ENCODE data around the gene XCR1. TPM values are rescaled to one million over a fixed set of nuclear protein-coding genes. Genes with fewer than 3 reads are reported as not detected.

The XCR1 gene
- total RNA-seq, 1 donor from 2014 or later, result 0.04 TPM

DNA sequence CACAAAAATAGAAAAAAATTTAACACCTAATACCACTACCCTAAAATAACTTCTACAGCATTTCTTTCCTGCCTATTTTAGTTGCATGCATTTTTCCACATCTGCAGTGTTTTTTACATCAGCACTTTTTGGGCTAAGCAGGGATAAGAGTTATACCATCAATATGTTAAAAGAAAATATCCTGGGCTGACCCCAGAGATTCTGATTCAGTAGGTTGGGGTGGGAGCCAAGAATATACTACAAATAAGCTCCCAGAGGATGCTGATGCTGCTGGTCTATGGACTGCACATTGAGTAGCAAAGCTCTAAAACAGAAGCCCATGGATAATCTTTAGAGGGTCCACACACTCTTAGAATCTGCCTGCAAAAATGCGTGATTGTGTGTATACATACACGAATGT, 46.5 kb downstream of the XCR1 start:
- no peak for ATAC-seq

DNA sequence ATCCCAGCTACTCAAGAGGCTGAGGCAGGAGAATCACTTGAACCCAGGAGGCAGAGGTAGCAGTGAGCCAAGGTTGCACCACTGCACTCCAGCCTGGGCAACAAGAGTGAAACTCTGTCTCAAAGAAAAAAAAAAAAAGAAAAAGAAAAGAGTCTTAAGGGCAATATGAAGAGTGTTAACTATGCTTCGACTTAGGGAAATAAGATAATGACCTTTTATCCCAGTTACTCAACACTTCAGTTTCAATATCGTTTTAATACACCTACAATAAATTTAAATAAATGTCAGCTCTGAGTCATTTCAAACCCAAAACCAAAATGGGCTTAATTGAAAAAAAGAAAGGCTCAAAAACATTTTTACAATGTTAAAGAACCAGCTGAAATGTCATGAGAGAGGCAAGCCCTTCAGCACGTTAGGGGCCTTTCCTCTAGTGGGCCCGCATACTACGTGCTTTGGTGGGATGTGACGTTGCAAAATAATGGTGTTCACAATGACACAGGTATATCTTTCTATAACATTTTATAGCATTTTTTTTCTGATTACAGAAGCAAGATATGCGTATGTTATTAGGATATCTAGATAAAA, 47.0 kb downstream of the XCR1 start:
- no peak for ATAC-seq

GRCh38 chr3:45979378-45979777, 47.9 kb downstream of the XCR1 start:
- no peak for ATAC-seq

- no peak for ATAC-seq
Measured at GRCh38 chr3:45978006-45978761, 49.1 kb downstream of the XCR1 start.

DNA sequence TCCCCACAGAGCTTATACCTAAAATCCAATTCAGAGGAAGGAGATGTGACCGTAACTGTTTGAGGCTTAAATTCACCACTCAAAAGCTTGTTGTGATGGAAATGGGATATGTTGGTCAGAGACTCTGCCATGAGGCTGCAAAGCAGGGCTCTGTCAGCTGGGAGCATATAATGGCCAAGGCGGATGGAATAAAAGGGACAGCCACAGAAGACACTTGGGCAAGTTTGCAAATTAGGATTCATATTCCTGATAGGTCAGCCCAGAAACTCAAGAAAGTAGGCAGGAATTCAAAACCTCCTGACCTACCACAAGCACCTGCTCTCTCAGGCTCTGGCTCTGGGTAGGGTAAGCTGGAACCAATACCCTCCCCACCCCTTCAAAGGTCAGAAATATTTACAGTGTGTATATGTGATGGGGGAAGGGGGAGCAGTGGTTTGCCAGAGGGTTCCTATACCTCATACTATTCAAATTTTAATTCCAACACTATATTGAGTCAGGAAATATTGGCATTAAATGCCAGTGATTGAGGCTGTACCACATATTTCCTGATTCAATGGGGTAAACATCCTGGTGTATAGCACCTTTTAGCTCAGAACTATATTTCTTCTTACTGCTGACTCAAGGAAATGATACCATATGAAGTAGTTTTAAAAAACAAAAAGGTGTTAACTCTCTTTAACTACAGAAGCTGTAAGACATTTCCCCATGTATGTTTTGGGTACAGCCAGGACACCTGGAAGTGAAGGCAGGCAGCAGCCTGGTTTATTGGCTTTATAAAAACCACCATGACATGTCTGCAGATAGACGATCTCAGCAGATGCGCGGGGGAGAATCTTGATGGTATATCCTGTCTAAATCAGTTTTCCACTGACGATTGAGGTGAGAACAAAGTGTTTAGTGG, 50.8 kb downstream of the XCR1 start:
- no peak for ATAC-seq

DNA sequence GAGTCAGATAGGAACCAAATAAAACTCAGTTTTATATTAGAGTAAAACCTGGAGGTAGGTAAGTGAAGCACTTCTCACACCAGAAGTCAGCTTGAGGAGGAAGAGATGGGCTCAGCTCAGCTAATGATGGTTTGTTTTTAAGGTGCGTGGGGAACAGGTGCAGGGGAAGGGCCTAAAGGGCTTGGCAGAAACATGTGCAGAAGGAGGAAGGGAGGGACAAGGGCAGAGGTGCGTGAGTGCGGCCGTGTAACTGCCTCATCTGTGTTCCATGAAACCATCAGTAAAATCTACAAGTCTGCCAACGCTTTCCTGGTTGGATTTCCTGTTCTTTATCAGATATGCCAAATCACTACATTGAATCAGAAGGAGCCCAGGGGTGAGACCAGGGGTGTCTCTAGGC, 51.6 kb downstream of the XCR1 start:
- ATAC-seq, result no peak

- peak; percentile 34 for ATAC-seq
Measured at GRCh38 chr3:45974686-45975085, 52.6 kb downstream of the XCR1 start.

GRCh38 chr3:45972534-45973402, 54.5 kb downstream of the XCR1 start:
- peak; percentile 90 for ATAC-seq

GRCh38 chr3:45969953-45970352, 57.3 kb downstream of the XCR1 start:
- ATAC-seq, result no peak

DNA sequence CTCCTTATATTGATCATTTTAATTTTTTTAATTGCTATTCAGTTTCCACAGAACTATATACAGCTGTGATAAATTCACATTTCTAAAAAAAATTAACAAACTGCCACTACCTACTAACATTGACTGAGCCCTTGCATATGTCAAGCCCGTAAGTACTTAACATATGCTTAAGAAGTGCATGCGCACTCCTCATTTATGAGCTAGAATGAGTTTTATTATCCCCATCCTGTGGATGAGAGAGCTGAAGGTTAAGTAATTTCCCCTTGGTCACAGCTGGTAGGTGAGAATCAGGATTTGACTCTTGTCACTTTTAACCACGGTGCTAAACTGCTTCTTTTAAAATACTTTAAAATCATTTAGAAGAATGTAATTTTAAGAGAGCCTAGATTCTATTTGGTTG, 58.2 kb downstream of the XCR1 start:
- ATAC-seq, result no peak

GRCh38 chr3:45968706-45969105, 58.6 kb downstream of the XCR1 start:
- no peak for ATAC-seq

- no peak for ATAC-seq
Measured at GRCh38 chr3:45968149-45968548, 59.1 kb downstream of the XCR1 start.

GRCh38 chr3:45967724-45968123, 59.6 kb downstream of the XCR1 start:
- no peak for ATAC-seq

Other genes with a start within 250 kb of the XCR1 start
- gene SLC6A20, start 230.9 kb downstream of the XCR1 start, total RNA-seq, result 0.16 TPM
- gene LZTFL1, start 185.4 kb downstream of the XCR1 start, total RNA-seq, result 7.0 TPM
- gene CCR9, start 140.9 kb downstream of the XCR1 start, total RNA-seq, result not detected
- gene CXCR6, start 84.0 kb downstream of the XCR1 start, total RNA-seq, result 0.28 TPM
- 18.5 TPM for gene FYCO1, start 31.7 kb downstream of the XCR1 start, total RNA-seq
- 0.52 TPM for gene CCR1, start 180.8 kb upstream of the XCR1 start, total RNA-seq
- gene CCR3, start 215.0 kb upstream of the XCR1 start, total RNA-seq, result not detected

Measured in esophagus mucosa (tissue), 1 donor.